HG02588 (cell line): ENCODE data around the gene ABHD18.
A peak's percentile ranks its signal among the peaks of the same experiment; 100 is the strongest.
"Not testable (repeated sequence)": the region's sequence is repeated elsewhere in the genome, so short reads cannot be mapped to it uniquely, and the experiment has no call there.

Experiments used
- ATAC-seq: cut with Tn5 transposase; IDR thresholded peaks from one replicate; pipeline ENCODE4 v1.9.1; 2021; ENCODE audit warnings: mild to moderate bottlenecking, moderate library complexity; ENCODE audit not compliant: unreplicated experiment

ABHD18 gene

GRCh38 chr4:127988638-127989037 is 23.4 kb downstream of the ABHD18 start:
- ATAC-seq = no peak

GRCh38 chr4:127993151-127993550 is 27.9 kb downstream of the ABHD18 start:
- ATAC-seq = no peak

- no peak for ATAC-seq
Observed at GRCh38 chr4:127995776-127996175, 30.6 kb downstream of the ABHD18 start.

GRCh38 chr4:127996521-127996920 is 31.3 kb downstream of the ABHD18 start:
- not testable (repeated sequence) for ATAC-seq

GRCh38 chr4:127997534-127998388 is 32.6 kb downstream of the ABHD18 start:
- ATAC-seq = peak; percentile 97

- no peak for ATAC-seq
Observed at GRCh38 chr4:128006592-128006991, 41.4 kb downstream of the ABHD18 start.

GRCh38 chr4:128009428-128009827 is 44.2 kb downstream of the ABHD18 start:
- ATAC-seq = no peak

GRCh38 chr4:128025319-128025718 is 60.1 kb downstream of the ABHD18 start:
- no peak for ATAC-seq

GRCh38 chr4:128029907-128030306 is 64.7 kb downstream of the ABHD18 start:
- ATAC-seq = no peak

GRCh38 chr4:128031756-128032384 is 66.7 kb downstream of the ABHD18 start:
- ATAC-seq = no peak

- ATAC-seq = no peak
Observed at GRCh38 chr4:128039568-128039967, 74.4 kb downstream of the ABHD18 start.

- ATAC-seq = not testable (repeated sequence)
Observed at GRCh38 chr4:128047019-128047418, 81.8 kb downstream of the ABHD18 start.

- ATAC-seq = not testable (repeated sequence)
Observed at GRCh38 chr4:128047514-128047913, 82.3 kb downstream of the ABHD18 start.

GRCh38 chr4:128051229-128051628 is 86.0 kb downstream of the ABHD18 start:
- ATAC-seq = not testable (repeated sequence)

- ATAC-seq = not testable (repeated sequence)
Observed at GRCh38 chr4:128054907-128055306, 89.7 kb downstream of the ABHD18 start.

- ATAC-seq = not testable (repeated sequence)
Observed at GRCh38 chr4:128055441-128056206, 90.4 kb downstream of the ABHD18 start.

GRCh38 chr4:128056396-128056795 is 91.2 kb downstream of the ABHD18 start:
- ATAC-seq = no peak

GRCh38 chr4:128060121-128060698 is 95.0 kb downstream of the ABHD18 start:
- no peak for ATAC-seq

GRCh38 chr4:128060699-128061565 is 95.7 kb downstream of the ABHD18 start, which contains the start of gene LARP1B:
Gene LARP1B, plus strand, starts transcription at chr4:128061312. Its CDS starts 13,640 bp downstream, at chr4:128074952.
- ATAC-seq = peak; percentile 88
